HCT116 (cell line): ENCODE data around the gene CCL7. TPM values are rescaled to one million over a fixed set of nuclear protein-coding genes. Genes with fewer than 3 reads are reported as not detected.

Experiments used
- ATAC-seq: fragments of 200-7000 bp; cut with Tn5 transposase; 2 replicates; pipeline ENCODE4 v1.9.1; 2020; ENCODE audit warnings: mild to moderate bottlenecking, moderate library complexity
- BruUV-seq: library from RNA; stranded (reverse); fragments of 400-500 nt; replicated peaks from 2 replicates; lab custom pipeline; 2021; lab: Mats Ljungman, UMichigan
- CTCF ChIA-PET: fragments of 300-600 bp; sonication (Branson Sonifier 250); formaldehyde crosslinking; loops from one replicate; lab custom pipeline; 2021; ENCODE audit warnings: antibody characterized with exemption; lab: Charles Lee
- POLR2A ChIA-PET: fragments of 300-600, 350-600 bp; sonication (Branson Sonifier 250); formaldehyde crosslinking; loops from one replicate; lab custom pipeline; 2021; ENCODE audit warnings: antibody characterized with exemption; lab: Charles Lee
- RAD21 ChIA-PET, 2 experiments: fragments of 300-600 bp; sonication (Branson Sonifier 250); formaldehyde crosslinking; loops; one replicate each; lab custom pipeline; 2023; ENCODE audit warnings: low total read pairs in 2 of 2; ENCODE audit not compliant: uncharacterized antibody in 2 of 2, unreplicated experiment in 2 of 2, low non-redundant PET in 1 of 2; lab: Charles Lee
- DNase-seq: peaks from one replicate; pipeline ENCODE4 v3.0.0-alpha.2; 2010; ENCODE audit warnings: low read depth, low spot score
- H2AFZ ChIP-seq: fragments of 200-600 bp; shearing (Covaris generic), sonication (generic); 2 replicates; pipeline ENCODE4 v1.6.1; 2017; ENCODE audit warnings: low read depth, mixed run types, mixed read lengths, antibody characterized with exemption, low read length; ENCODE audit not compliant: poor library complexity, severe bottlenecking
- H3K27ac ChIP-seq: 2 replicates; pipeline ENCODE4 v1.5.1; 2012; ENCODE audit warnings: low read depth, low read length
- H3K27me3 ChIP-seq: fragments of 200-600 bp; sonication (generic); 2 replicates; pipeline ENCODE4 v1.6.1; 2016; ENCODE audit warnings: mixed run types, low read length, mixed read lengths; ENCODE audit not compliant: insufficient read depth
- H3K36me3 ChIP-seq, 2 experiments: fragments of 200-500 bp in 1 of 2; fragments of 200-600 bp in 1 of 2; sonication (Bioruptor generic) in 1 of 2; sonication (generic) in 1 of 2; 2 replicates each; pipeline versions ENCODE4 v1.5.1 to v1.6.1; 2014 to 2016; ENCODE audit warnings: low read length in 2 of 2, inconsistent platforms in 1 of 2, mixed read lengths in 1 of 2, mixed run types in 1 of 2; ENCODE audit not compliant: insufficient read depth in 2 of 2, control insufficient read depth in 1 of 2
- H3K4me1 ChIP-seq, 2 experiments: fragments of 200-600 bp in 1 of 2; sonication (generic) in 1 of 2; 2 replicates each; pipeline versions ENCODE4 v1.5.1 to v1.6.1; 2012 to 2017; ENCODE audit warnings: low read length in 2 of 2, inconsistent platforms in 1 of 2, mild to moderate bottlenecking in 1 of 2, mixed read lengths in 1 of 2, mixed run types in 1 of 2, moderate library complexity in 1 of 2; ENCODE audit not compliant: insufficient read depth in 2 of 2, control insufficient read depth in 1 of 2
- H3K4me2 ChIP-seq: fragments of 200-600 bp; sonication (generic); 2 replicates; pipeline ENCODE4 v1.6.1; 2017; ENCODE audit warnings: mixed run types, low read length, mixed read lengths
- H3K4me3 ChIP-seq, 2 experiments: fragments of 200-600 bp in 1 of 2; sonication (generic) in 1 of 2; replicated peaks in 1 of 2; 2 replicates each; pipeline ENCODE4 v1.5.1; 2011 to 2016; ENCODE audit warnings: low read length in 2 of 2, control low read depth in 1 of 2, low read depth in 1 of 2, mild to moderate bottlenecking in 1 of 2, mixed read lengths in 1 of 2, mixed run types in 1 of 2
- H3K79me2 ChIP-seq: fragments of 200-600 bp; sonication (generic); 2 replicates; pipeline ENCODE4 v1.6.1; 2017; ENCODE audit warnings: mild to moderate bottlenecking, mixed run types, low read length, moderate library complexity, mixed read lengths; ENCODE audit not compliant: insufficient read depth
- H3K9ac ChIP-seq: fragments of 200-600 bp; sonication (generic); 2 replicates; pipeline ENCODE4 v1.6.1; 2016; ENCODE audit warnings: low read length, mixed read lengths
- H3K9me2 ChIP-seq: fragments of 200-600 bp; sonication (generic), shearing (Covaris generic); 2 replicates; pipeline ENCODE4 v1.6.1; 2017; ENCODE audit warnings: mixed run types, mild to moderate bottlenecking, moderate library complexity; ENCODE audit not compliant: insufficient read depth
- H3K9me3 ChIP-seq, 2 experiments: fragments of 200-500 bp in 1 of 2; fragments of 200-600 bp in 1 of 2; sonication (Bioruptor generic) in 1 of 2; sonication (generic) in 1 of 2; 2 replicates each; pipeline ENCODE4 v1.6.1; 2014 to 2017; ENCODE audit warnings: low read length in 2 of 2, mixed read lengths in 2 of 2, inconsistent platforms in 1 of 2, low read depth in 1 of 2, mild to moderate bottlenecking in 1 of 2, mixed run types in 1 of 2, moderate library complexity in 1 of 2; ENCODE audit not compliant: control insufficient read depth in 1 of 2, insufficient read depth in 1 of 2
- H4K20me1 ChIP-seq: fragments of 200-600 bp; sonication (generic), shearing (Covaris generic); 2 replicates; pipeline ENCODE4 v1.6.1; 2017; ENCODE audit warnings: mixed run types, mild to moderate bottlenecking, moderate library complexity; ENCODE audit not compliant: insufficient read depth
- EGR1 ChIP-seq: IDR thresholded peaks from 2 replicates; pipeline ENCODE4 v1.6.1; 2012; ENCODE audit warnings: low read depth
- EZH2 ChIP-seq: fragments of 200-600 bp; sonication (generic); IDR thresholded peaks from 2 replicates; pipeline ENCODE4 v1.6.1; 2017; ENCODE audit warnings: antibody characterized with exemption, mixed run types
- EZH2phosphoT487 ChIP-seq: fragments of 200-600 bp; IDR thresholded peaks from 2 replicates; pipeline ENCODE4 v1.6.1; 2018; ENCODE audit warnings: antibody characterized with exemption, borderline replicate concordance
- FOSL1 ChIP-seq: IDR thresholded peaks from 2 replicates; pipeline ENCODE4 v1.6.1; 2012; ENCODE audit warnings: low read depth
- JUND ChIP-seq: IDR thresholded peaks from 2 replicates; pipeline ENCODE4 v1.6.1; 2012
- POLR2A ChIP-seq: IDR thresholded peaks from 2 replicates; pipeline ENCODE4 v1.7.0; 2011; ENCODE audit warnings: borderline replicate concordance; ENCODE audit not compliant: insufficient read depth, insufficient read length; ENCODE audit errors: extremely low read depth
- RAD21 ChIP-seq: IDR thresholded peaks from 2 replicates; pipeline ENCODE4 v1.6.1; 2012; ENCODE audit warnings: low read depth, mild to moderate bottlenecking
- SP1 ChIP-seq: IDR thresholded peaks from 2 replicates; pipeline ENCODE4 v1.6.1; 2012; ENCODE audit warnings: low read depth
- TCF7L2 ChIP-seq: IDR thresholded peaks from 2 replicates; pipeline ENCODE4 v1.7.0; 2011; ENCODE audit warnings: borderline replicate concordance, inconsistent platforms; ENCODE audit not compliant: insufficient read depth, insufficient read length; ENCODE audit errors: extremely low read depth
- YY1 ChIP-seq: IDR thresholded peaks from 2 replicates; pipeline ENCODE4 v1.6.1; 2011; ENCODE audit warnings: low read length, low read depth, moderate library complexity, mild to moderate bottlenecking; ENCODE audit not compliant: insufficient replicate concordance; ENCODE audit errors: extremely low read depth
- ZFX ChIP-seq: fragments of 450-650 bp; IDR thresholded peaks from 2 replicates; pipeline ENCODE4 v1.6.1; 2017
- ZNF274 ChIP-seq: fragments of 200-500 bp; sonication (Bioruptor generic); IDR thresholded peaks from 2 replicates; pipeline ENCODE4 v1.6.1; 2014; ENCODE audit warnings: mild to moderate bottlenecking, low read depth, low read length, inconsistent platforms
- intact Hi-C: fragments of 100-400 bp; cut with micrococcal nuclease; formaldehyde crosslinking; loops from 2 replicates; pipeline ENCODE4 v1.10.0; 2022
- total RNA-seq: library from RNA; stranded (reverse); gene quantifications from one replicate; pipeline ENCODE4 v1.2.1, GENCODE V29; 2021; ENCODE audit not compliant: unreplicated experiment
- TF ChIP-seq, protein P1 (sequence below): IDR thresholded peaks from 2 replicates; pipeline ENCODE4 v1.6.1; 2012
- TF ChIP-seq, protein P2 (sequence below): IDR thresholded peaks from 2 replicates; pipeline ENCODE4 v1.6.1; 2012

CCL7 gene
- total RNA-seq, 1 experiment from 2014 or later: not detected

DNA sequence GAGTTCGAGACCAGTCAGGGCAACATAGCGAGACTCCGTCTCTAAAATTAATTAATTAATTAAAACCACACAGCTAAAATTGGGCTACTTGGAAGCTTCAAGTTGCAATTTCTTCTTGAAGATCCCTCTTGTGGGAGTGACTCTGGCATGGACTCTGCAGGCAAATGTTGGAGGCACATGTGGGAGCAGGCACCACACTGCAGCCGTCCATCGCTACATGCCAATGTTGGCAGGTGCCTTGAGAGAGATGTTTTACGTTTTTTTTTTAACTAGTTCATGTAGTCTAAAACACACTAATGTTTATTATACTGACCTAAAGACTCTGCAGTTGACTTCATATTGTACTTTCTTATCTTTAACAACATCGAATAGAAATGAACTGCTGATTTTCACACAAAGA, 41.3 kb downstream of the CCL7 start:
- no peak for ATAC-seq
- intact Hi-C loops: no loop called here
- no peak overlapping the region for H3K9ac ChIP-seq
- no peak overlapping the region for H3K4me2 ChIP-seq
- DNase-seq: no peak
- no peak overlapping the region for H2AFZ ChIP-seq
- no peak for TF ChIP-seq RAD21
- no peak for TF ChIP-seq YY1
- no peak for TF ChIP-seq TCF7L2
- TF ChIP-seq EZH2: no peak
- TF ChIP-seq, protein P1, sequence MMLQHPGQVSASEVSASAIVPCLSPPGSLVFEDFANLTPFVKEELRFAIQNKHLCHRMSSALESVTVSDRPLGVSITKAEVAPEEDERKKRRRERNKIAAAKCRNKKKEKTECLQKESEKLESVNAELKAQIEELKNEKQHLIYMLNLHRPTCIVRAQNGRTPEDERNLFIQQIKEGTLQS: no peak
- no peak for TF ChIP-seq ZNF274
- TF ChIP-seq EZH2phosphoT487: no peak
- TF ChIP-seq, protein P2, sequence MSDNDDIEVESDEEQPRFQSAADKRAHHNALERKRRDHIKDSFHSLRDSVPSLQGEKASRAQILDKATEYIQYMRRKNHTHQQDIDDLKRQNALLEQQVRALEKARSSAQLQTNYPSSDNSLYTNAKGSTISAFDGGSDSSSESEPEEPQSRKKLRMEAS: no peak
- no peak for TF ChIP-seq JUND
- no peak for TF ChIP-seq FOSL1
- no peak for TF ChIP-seq POLR2A
- TF ChIP-seq SP1: no peak
- no peak for TF ChIP-seq EGR1
- TF ChIP-seq ZFX: no peak
- no peaks in the 10 kb centered on the region for H3K4me1 ChIP-seq
- H4K20me1 ChIP-seq: no peaks in the 10 kb centered on the region
- RAD21 ChIA-PET: no interaction called here
- H3K36me3 ChIP-seq: no peaks in the 10 kb centered on the region
- POLR2A ChIA-PET: no interaction called here
- H3K9me3 ChIP-seq: no peaks in the 10 kb centered on the region
- no peak overlapping the region for H3K27ac ChIP-seq
- H3K27me3 ChIP-seq: peaks cover 8% of the 10 kb centered on the region; the same call in 1 of the 2 replicates
- CTCF ChIA-PET: no interaction called here
- no peaks in the 10 kb centered on the region for H3K9me2 ChIP-seq
- H3K4me3 ChIP-seq: no peak overlapping the region
- no TSS peak for BruUV-seq
- H3K79me2 ChIP-seq: no peaks in the 10 kb centered on the region
